ENCODE results near the gene FADS2.

Gene FADS2

DNA sequence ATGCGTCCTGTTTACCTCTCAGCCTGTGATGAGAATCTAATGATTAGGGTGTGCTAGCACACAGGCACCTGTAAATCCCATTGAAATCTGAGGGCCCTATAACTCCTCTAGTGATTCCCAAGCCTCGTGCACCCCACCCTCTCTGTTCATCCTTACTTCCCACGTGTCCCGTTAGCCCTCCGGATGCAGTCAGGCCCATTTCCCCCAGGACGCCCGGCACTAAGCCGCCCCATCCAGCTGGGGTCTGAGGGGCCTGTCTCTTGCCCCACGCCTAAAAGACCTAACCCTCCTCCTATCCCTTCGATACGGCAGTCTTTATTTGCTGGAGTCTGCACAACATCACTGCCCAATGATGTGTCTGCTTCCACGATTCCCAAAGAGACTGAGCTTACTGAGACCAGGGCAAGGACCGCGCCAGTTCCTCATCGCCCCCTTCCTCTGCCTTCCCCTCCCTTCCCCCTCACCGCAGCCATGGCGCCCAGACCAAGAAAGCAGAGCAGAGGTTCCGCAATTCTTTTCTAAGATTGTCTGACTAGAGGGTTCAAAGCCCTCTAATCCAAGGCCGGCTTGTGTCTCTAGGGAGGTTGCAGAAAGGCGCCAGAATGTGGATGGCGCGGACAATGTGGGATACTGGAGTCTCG, 1.1 kb upstream of the FADS2 start:
- no peak for DNase-seq (ENCODE audit: low read depth)

DNA sequence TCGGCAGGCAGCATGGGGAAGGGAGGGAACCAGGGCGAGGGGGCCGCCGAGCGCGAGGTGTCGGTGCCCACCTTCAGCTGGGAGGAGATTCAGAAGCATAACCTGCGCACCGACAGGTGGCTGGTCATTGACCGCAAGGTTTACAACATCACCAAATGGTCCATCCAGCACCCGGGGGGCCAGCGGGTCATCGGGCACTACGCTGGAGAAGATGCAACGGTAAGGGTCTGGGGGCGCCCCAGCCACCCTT, 204 bp downstream of the FADS2 start:
- DNase-seq (ENCODE audit: low read depth): no peak

DNA sequence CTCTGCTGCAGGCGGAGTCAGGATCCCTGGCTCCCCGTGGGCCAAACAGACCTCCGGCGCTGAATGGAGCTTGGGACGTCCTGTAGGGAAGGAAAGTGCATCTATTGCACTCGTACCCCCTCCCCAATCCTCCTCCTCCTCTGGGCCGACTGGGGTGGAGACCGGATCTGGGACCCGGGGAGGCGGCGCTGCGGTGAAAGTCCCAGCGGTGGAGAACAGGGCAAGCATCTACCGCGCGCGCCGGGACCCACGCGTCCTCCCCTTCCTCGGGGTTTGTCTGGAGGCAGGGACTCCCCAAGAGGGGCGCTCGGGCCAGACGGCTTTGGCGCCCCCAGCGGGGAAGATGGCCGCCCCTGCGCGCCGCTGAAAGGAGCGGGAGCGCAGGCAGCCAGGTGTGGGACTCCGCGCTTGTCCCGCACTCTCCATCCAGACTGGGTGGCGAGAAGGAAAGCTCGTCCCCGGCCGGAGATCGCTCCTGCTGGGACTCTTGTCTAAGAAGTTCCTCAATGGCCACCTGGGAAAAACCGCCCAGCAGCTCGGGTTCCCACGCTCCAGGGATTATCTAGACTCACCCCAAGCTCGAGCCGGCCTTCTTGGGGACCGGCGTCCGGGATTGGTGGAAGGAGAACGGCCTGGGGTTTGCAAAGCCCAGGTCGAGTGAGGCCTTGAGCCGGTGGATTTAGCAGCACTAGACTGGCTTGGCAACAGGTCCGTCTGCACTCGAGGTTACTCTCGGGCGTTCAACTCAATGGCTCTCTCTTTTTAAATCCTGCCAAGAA, 718 bp downstream of the FADS2 start:
- DNase-seq (ENCODE audit: low read depth): no peak

DNA sequence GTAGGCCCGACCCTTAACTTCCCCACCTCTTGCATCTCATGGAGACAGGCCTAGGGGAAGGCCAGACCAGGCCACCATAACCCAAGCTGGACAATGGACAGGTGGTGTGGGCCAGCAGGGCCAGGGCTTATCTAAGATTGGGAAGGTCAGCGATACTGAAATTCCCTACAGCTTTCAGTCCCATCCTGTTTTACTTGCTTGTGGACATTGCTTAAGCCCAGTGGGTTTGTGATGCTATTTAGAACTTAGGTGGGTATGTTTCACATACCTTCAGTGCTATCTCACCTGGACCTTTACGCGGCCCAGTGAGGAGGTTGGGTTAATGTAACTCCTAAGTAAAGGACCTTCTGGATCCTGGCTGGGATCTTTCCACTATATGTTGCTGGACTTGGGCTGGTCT, 1.7 kb downstream of the FADS2 start:
- DNase-seq (ENCODE audit: low read depth): no peak

GRCh38 chr11:61830237-61831105, 2.4 kb downstream of the FADS2 start:
- no peak for DNase-seq (ENCODE audit: low read depth)

DNA sequence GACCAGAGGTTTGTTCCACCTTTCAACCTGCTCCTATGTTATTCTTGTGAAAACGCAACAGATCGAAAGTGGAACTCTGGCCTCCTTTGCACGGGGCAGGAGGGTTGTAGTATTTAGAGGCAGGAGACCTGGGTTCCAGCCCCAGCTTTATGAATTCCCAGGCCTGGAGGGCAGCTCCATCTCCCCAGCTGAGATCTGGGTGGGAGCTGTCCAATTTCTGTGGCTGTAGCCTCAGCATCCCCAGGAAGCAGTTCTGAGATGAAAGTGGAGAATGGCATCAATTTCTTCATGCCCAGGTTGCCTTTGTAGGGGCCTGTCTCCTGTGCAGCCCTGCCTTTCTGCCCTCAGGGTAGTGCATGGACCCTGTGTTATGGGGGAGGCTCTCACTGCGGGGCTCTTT, 4.1 kb downstream of the FADS2 start:
- DNase-seq (ENCODE audit: low read depth): no peak

- DNase-seq (ENCODE audit: low read depth): no peak
Measured at GRCh38 chr11:61832754-61833153, 4.7 kb downstream of the FADS2 start.

DNA sequence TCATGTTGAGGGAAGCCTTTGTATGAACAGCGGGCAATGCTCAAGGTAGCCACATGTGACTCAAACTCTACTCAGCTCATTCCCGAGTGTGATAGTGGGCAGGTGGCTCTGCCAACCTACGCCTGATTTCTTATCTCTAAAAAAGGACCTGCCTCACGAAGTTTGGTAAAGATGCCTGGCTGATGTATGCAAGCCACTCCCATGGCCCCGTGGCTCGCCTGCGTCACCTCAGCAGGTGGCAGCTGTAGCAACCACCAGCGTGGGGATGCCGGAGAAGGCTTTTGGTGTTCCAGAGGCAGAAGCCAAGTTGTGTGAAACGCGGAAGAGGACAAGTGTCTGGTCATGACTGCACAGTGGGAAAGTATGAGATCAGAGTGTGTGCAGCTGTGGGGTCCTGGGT, 5.4 kb downstream of the FADS2 start:
- DNase-seq (ENCODE audit: low read depth): no peak

DNA sequence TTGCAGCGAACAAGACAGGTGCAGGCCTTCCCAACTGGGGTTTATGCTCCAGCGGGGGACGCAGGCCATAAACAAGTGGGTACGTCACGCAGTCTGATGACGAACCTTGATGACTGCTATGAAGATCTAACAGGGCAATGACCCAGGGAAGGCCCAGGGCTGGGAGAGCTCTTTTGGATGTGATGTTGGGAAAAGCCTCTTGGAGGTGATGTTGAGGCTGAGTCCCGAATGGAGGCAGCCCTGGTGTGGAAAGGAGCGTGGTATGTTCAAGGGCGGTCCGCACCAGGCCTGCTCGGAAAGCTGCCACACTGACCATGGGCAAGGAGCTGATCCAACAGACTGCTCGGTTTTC, 5.8 kb downstream of the FADS2 start:
- no peak for DNase-seq (ENCODE audit: low read depth)

GRCh38 chr11:61834278-61835048, 6.4 kb downstream of the FADS2 start:
- DNase-seq (ENCODE audit: low read depth): no peak

GRCh38 chr11:61836193-61836592, 8.1 kb downstream of the FADS2 start:
- no peak for DNase-seq (ENCODE audit: low read depth)

DNA sequence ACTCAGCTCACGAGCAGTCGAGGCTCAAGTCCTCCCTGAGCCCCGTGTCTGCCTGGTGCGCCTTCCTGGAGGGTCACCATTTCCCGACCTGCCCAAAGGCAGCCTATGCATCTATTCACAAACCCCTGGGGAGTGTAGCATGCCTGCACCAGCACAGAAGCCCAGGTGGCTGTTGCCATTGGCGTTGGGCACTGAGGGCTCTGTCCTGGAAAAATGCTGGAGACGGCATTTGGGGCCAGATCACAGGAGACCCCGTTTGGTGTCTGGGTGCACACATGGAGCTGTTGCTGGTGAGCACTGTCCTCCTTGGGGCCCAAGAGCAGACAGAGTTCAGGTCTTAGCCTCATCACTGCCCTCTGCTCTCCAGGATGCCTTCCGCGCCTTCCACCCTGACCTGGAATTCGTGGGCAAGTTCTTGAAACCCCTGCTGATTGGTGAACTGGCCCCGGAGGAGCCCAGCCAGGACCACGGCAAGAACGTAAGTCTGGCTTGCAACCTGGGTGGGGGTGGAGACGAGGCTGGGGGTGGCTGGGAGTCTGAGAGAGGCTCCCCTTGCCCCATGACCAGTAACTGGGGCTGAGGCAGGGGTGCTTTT, 9.4 kb downstream of the FADS2 start:
- DNase-seq (ENCODE audit: low read depth): no peak

GRCh38 chr11:61838501-61838900, 10.4 kb downstream of the FADS2 start:
- no peak for DNase-seq (ENCODE audit: low read depth)

DNA sequence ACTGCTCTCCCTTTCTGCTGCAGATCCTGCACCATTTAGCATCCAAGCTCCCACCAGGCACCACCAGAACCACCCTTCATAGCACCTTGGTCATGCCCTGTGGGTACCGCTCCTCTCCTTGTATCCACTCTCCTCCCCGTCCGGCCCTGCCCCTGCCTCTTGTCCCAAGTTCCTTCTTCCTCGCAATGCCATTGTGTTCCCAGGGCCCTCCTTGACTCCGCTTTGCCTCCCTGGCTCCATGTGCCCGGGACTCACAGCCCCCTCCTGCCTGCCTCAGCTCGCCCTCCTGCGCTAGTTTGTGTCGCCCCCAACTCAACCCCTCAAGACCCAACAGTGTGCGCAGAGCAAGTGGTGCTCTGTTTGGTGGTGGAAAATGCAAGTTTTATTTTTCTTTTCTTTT, 10.8 kb downstream of the FADS2 start:
- DNase-seq (ENCODE audit: low read depth): no peak

- DNase-seq (ENCODE audit: low read depth): no peak
Measured at GRCh38 chr11:61839742-61840141, 11.6 kb downstream of the FADS2 start.

GRCh38 chr11:61840371-61840770, 12.3 kb downstream of the FADS2 start:
- no peak for DNase-seq (ENCODE audit: low read depth)

DNA sequence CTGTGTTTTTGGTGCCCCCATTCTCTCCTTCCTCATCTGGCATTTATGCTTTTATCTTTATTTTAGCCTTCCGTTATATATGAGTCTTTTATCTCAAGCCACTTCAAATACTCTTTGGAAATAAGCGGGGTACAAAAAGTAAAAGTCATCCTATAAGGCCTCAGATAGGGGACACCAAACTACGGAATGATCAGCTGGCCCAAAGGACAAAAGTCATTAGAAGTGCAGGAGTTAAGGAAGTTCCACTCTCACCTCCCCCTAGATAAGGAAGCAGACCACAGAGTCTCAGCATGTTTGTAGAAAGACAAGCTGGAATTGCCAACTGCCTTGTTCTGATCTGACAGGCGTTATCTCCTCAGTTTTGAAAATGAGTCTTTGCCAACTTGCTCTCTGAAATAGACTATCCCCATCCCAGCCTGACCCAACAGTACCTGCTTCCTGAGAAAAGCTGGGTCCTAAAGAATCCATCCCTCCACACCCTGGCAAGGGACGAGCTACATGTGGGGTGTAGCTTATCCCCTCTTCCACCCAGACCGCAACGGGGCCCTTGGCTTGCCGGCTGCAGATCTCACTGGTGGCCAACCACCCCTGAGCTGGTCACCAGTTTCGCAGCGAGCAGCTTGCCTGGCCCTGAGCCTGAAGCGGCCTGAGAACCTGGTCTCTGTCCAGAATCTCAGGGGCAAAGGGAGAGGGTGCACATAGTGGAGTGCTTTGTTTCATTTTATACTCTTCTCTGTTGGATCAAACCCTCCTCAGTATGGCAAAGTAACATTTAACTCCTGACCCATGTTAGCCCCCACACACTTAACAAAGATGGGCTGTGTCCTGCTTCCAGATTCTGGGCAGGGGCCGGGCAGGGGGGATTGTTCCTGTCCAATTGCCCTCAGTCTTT, 13.8 kb downstream of the FADS2 start:
- DNase-seq (ENCODE audit: low read depth): no peak

DNA sequence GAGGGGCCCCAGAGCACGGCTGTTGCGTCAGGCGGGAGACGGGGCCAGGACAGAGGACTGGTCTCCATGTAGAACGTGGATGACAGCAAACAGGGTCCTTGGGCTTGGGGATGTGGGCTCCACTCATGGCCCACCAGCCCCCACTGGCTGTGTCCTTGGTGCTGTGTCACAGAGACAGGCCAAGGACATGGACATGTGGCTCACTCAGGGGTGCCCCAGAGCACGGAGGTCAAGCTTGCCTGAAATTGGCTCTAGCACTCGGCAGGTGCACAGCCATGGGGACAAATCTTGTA, 14.4 kb downstream of the FADS2 start:
- no peak for DNase-seq (ENCODE audit: low read depth)

DNA sequence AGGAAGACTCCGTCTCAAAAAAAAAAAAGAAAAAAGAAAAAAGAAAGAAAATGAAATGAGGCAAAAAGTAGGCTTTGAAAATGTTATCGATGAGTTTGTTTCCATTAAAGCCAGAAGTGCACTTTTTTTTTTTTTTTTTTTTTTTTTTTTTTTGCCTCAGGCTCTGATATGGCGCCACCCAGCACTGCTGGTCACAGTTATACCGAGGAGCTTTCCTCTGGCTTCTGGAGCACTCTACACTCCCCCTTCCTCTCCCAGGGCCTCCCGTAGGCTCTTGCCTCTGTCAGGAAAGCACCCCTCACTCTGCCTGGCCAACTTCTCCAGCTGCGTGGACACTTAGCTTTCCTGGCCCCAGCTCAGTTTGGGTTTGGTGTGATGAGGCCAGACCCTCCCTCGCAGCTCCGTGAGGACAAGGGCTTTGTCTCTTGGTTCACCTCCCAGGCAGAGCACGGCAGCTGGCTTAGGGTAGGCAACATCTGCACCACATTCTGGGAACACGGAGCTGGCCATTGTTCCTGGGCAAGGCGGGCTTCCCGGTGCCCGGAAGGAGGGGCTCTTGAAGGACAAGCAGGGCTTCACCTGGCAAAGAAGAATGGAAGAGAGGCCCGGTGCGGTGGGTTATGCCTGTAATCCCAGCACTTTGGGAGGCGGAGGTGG, 16.9 kb downstream of the FADS2 start:
- DNase-seq (ENCODE audit: low read depth): no peak

GRCh38 chr11:61846362-61847020, 18.4 kb downstream of the FADS2 start:
- DNase-seq (ENCODE audit: low read depth): no peak

Measured in HS-5 (cell line).